B cell (primary cell): ENCODE measurements around the gene FOXN3. TPM values are rescaled to one million over a fixed set of nuclear protein-coding genes. Genes with fewer than 3 reads are reported as not detected.

Source experiments
- ATAC-seq: fragments of 200-7000 bp; cut with Tn5 transposase; one replicate; pipeline ENCODE4 v1.10.0; 2021; ENCODE audit warnings: low read depth, mild to moderate bottlenecking, moderate number of reproducible peaks, moderate library complexity
- CTCF ChIA-PET: fragments of 350-600 bp; sonication (Branson Sonifier 250); formaldehyde crosslinking; loops from one replicate; lab custom pipeline; 2021; ENCODE audit warnings: antibody characterized with exemption, inconsistent platforms; lab: Charles Lee
- POLR2A ChIA-PET: fragments of 350-600 bp; sonication (Branson Sonifier 250); formaldehyde crosslinking; loops from one replicate; lab custom pipeline; 2021; ENCODE audit warnings: antibody characterized with exemption; lab: Charles Lee
- DNase-seq: peaks from one replicate; pipeline ENCODE4 v3.0.0; 2013
- H2AFZ ChIP-seq: 2 replicates; pipeline ENCODE4 v1.6.1; 2012; ENCODE audit warnings: mild to moderate bottlenecking, low read depth, low read length; ENCODE audit not compliant: insufficient read depth, poor library complexity, severe bottlenecking
- H3K27ac ChIP-seq, 2 donors: 1 replicate in 1 of 2; 2 replicates in 1 of 2; pipeline ENCODE4 v1.5.1; 2012 to 2013; ENCODE audit warnings: low read length in 2 of 2, mild to moderate bottlenecking in 2 of 2, moderate library complexity in 1 of 2
- H3K27me3 ChIP-seq, 4 experiments: fragments of 200-600 bp in 1 of 4; sonication (generic) in 1 of 4; replicated peaks in 1 of 4; 1 replicate in 2 of 4; 2 replicates in 2 of 4; pipeline versions ENCODE4 v1.6.1 to v1.7.0; 2013 to 2016; ENCODE audit warnings: low read length in 3 of 4, mild to moderate bottlenecking in 2 of 4, mixed read lengths in 1 of 4, moderate library complexity in 1 of 4; ENCODE audit not compliant: insufficient read depth in 4 of 4, control insufficient read depth in 3 of 4; ENCODE audit errors: control extremely low read depth in 1 of 4
- H3K36me3 ChIP-seq, 2 experiments: replicated peaks in 1 of 2; 1 replicate in 1 of 2; 2 replicates in 1 of 2; pipeline versions ENCODE4 v1.6.1 to v1.7.1; 2013; ENCODE audit warnings: low read length in 1 of 2; ENCODE audit not compliant: insufficient read depth in 2 of 2, control insufficient read depth in 1 of 2; ENCODE audit errors: control extremely low read depth in 1 of 2, extremely low read depth in 1 of 2
- H3K4me1 ChIP-seq, 2 donors: fragments of 200-600 bp in 1 of 2; sonication (generic) in 1 of 2; 1 replicate in 1 of 2; 2 replicates in 1 of 2; pipeline versions ENCODE4 v1.5.1 to v1.6.1; 2013 to 2017; ENCODE audit warnings: low read length in 2 of 2; ENCODE audit not compliant: control insufficient read depth in 2 of 2, insufficient read depth in 2 of 2
- H3K4me2 ChIP-seq: replicated peaks from 2 replicates; pipeline ENCODE3; 2012; ENCODE audit warnings: mild to moderate bottlenecking, low read depth, low read length; ENCODE audit not compliant: poor library complexity, severe bottlenecking
- H3K4me3 ChIP-seq, 5 experiments: fragments of 200-600 bp in 1 of 5; sonication (generic) in 1 of 5; 1 replicate in 3 of 5; 2 replicates in 2 of 5; pipeline versions ENCODE4 v1.5.1 to v1.7.0; 2011 to 2016; ENCODE audit warnings: low read length in 4 of 5, mild to moderate bottlenecking in 4 of 5, low read depth in 2 of 5, control low read depth in 1 of 5, moderate library complexity in 1 of 5; ENCODE audit not compliant: insufficient read depth in 1 of 5; ENCODE audit errors: control extremely low read depth in 1 of 5, extremely low read depth in 1 of 5
- H3K79me2 ChIP-seq: fragments of 200-600 bp; sonication (generic); one replicate; pipeline ENCODE4 v1.6.0; 2016; ENCODE audit warnings: low read length; ENCODE audit not compliant: control insufficient read depth, insufficient read depth
- H3K9ac ChIP-seq: fragments of 200-600 bp; sonication (generic); 2 replicates; pipeline ENCODE4 v1.6.1; 2017; ENCODE audit warnings: mild to moderate bottlenecking, low read length, moderate library complexity
- H3K9me3 ChIP-seq, 3 donors: one replicate each; pipeline versions ENCODE4 v1.6.1 to v1.7.1; 2013; ENCODE audit warnings: low read length in 2 of 3; ENCODE audit not compliant: control insufficient read depth in 2 of 3, insufficient read depth in 1 of 3; ENCODE audit errors: control extremely low read depth in 1 of 3
- H4K20me1 ChIP-seq: 2 replicates; pipeline ENCODE4 v1.6.0; 2012; ENCODE audit warnings: mild to moderate bottlenecking, low read length; ENCODE audit not compliant: insufficient read depth, control insufficient read depth, poor library complexity, severe bottlenecking
- H3K27ac Mint-ChIP-seq: one replicate; pipeline ENCODE4 v1.8.0; 2021; ENCODE audit warnings: mixed read lengths
- H3K27me3 Mint-ChIP-seq: one replicate; pipeline ENCODE4 v1.8.0; 2021; ENCODE audit warnings: mixed read lengths
- H3K4me1 Mint-ChIP-seq: one replicate; pipeline ENCODE4 v1.8.0; 2021; ENCODE audit warnings: mixed read lengths
- H3K4me3 Mint-ChIP-seq: one replicate; pipeline ENCODE4 v1.8.0; 2021; ENCODE audit warnings: mixed read lengths
- H3K9me3 Mint-ChIP-seq: one replicate; pipeline ENCODE4 v1.8.0; 2022; ENCODE audit warnings: mixed read lengths; ENCODE audit not compliant: insufficient read depth
- CTCF ChIP-seq: fragments of 200-600 bp; IDR thresholded peaks from one replicate; pipeline ENCODE4 v1.8.0; 2022; ENCODE audit warnings: antibody characterized with exemption, mild to moderate bottlenecking
- EZH2 ChIP-seq: IDR thresholded peaks from 2 replicates; pipeline ENCODE4 v1.6.1; 2012; ENCODE audit warnings: borderline replicate concordance, low read depth, mild to moderate bottlenecking, moderate library complexity, low read length; ENCODE audit not compliant: insufficient read depth, poor library complexity, severe bottlenecking
- WGBS: methylation state at CpG from one replicate; pipeline ENCODE4 v1.1.5; 2013; ENCODE audit warnings: missing lambda C conversion rate; ENCODE audit not compliant: insufficient coverage; 5-methylcytosine and 5-hydroxymethylcytosine counted together
- intact Hi-C: fragments of 100-400 bp; cut with micrococcal nuclease; formaldehyde crosslinking; loops from one replicate; pipeline ENCODE4 v1.10.0; 2022
- polyA plus RNA-seq: library from polyadenylated mRNA; depleted of rRNA; stranded (reverse); fragments of >200 nt; gene quantifications from 2 replicates; pipeline ENCODE4 v1.2.3, GENCODE V29; 2012
- total RNA-seq, 2 donors: library from RNA; stranded (reverse); fragments of 120-200 nt in 1 of 2; gene quantifications; 1 replicate in 1 of 2; 2 replicates in 1 of 2; pipeline versions ENCODE4 v1.2.3 to v1.2.4, GENCODE V29; 2013 to 2022

The FOXN3 gene
- total and polyA plus RNA-seq, 2 donors (not counting 1 experiment from before 2014, with no cell fraction given) = 80.6 to 98.2 TPM

DNA sequence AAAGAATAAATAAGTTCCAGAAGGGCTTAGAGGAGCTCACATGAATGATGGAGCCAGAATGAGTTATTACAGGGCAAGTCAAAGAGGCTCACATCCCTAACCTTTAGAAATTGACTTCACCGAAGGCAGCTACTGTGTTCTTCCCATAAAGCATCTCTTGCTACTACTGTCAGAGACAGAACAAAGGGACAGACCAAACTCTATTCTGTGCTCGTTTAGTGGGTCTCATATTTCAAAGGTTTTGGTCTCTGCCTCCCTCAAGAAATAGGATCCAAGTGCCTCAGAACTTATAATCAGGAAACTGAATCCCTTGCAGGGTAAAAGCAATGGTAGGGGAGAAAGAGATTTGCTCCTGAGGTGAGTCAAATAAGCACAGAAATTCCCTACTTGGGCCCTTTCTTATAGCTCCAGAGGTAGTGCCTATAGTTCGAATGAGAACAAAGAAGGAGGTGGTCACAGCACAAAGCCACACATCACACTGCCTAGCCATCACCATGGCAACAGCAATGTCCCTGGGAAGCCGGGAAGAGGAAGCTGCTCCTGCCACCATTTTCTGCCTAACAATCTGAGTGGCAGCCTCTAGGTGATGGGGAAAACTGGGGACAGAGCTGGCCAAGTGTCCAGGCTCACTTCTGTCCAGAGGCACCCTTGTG is 294.9 kb downstream of the FOXN3 start:
- WGBS = 64% methylated on average over 3 of the region's 4 CpGs
- DNase-seq (no peak), ATAC-seq (no peak)
- Histone ChIP-seq H3K36me3 (no peaks in the 10 kb centered on the region), H3K4me2 (no peak overlapping the region), H4K20me1 (no peaks in the 10 kb centered on the region), H3K4me3 (no peak overlapping the region), H3K27ac (no peak overlapping the region), H3K9ac (no peak overlapping the region), H3K79me2 (no peaks in the 10 kb centered on the region), H3K4me1 (no peaks in the 10 kb centered on the region), H2AFZ (no peak overlapping the region), H3K27me3 (no peaks in the 10 kb centered on the region), H3K9me3 (peaks cover 0 to 16% (median 5%) of the 10 kb centered on the region in 3 donors)
- Mint-ChIP-seq H3K27ac (no peak overlapping the region), H3K27me3 (peaks cover 4% of the 10 kb centered on the region), H3K4me1 (peaks cover 2% of the 10 kb centered on the region), H3K9me3 (peaks cover 3% of the 10 kb centered on the region), H3K4me3 (no peak overlapping the region)
- ChIA-PET CTCF (interaction anchor here (1.0 kb wide), 1 partner anchor 834 kb away, joined by 3 read pairs; no protein-coding TSS in a partner anchor), POLR2A (no interaction called here)
- TF ChIP-seq CTCF (no peak), EZH2 (no peak)
- intact Hi-C loops = no loop called here

- 97% methylated on average over 3 of the region's 5 CpGs for WGBS
- Histone ChIP-seq H2AFZ (no peak overlapping the region), H3K4me2 (no peak overlapping the region), H4K20me1 (no peaks in the 10 kb centered on the region), H3K27me3 (no peaks in the 10 kb centered on the region), H3K4me3 (no peak overlapping the region), H3K27ac (no peak overlapping the region), H3K9me3 (peaks cover 0 to 22% (median 5%) of the 10 kb centered on the region in 3 donors), H3K9ac (no peak overlapping the region), H3K79me2 (no peaks in the 10 kb centered on the region), H3K36me3 (no peaks in the 10 kb centered on the region), H3K4me1 (no peaks in the 10 kb centered on the region)
- ATAC-seq (no peak), DNase-seq (no peak)
- POLR2A ChIA-PET = no interaction called here
- H3K27ac Mint-ChIP-seq = no peak overlapping the region
- H3K27me3 Mint-ChIP-seq = peaks cover 24% of the 10 kb centered on the region
- CTCF ChIA-PET = no interaction called here
- intact Hi-C loops = no loop called here
- no peak for TF ChIP-seq EZH2
- no peak for TF ChIP-seq CTCF
- H3K4me1 Mint-ChIP-seq = no peaks in the 10 kb centered on the region
- no peak overlapping the region for H3K4me3 Mint-ChIP-seq
- peaks cover 3% of the 10 kb centered on the region for H3K9me3 Mint-ChIP-seq
Measured at GRCh38 chr14:89117012-89117411, 300.0 kb downstream of the FOXN3 start.
